PC-3 (cell line): ENCODE results near the gene DUS3L. TPM values are rescaled to one million over a fixed set of nuclear protein-coding genes. Genes with fewer than 3 reads are reported as not detected.

Source experiments
- ATAC-seq: fragments of 200-7000 bp; cut with Tn5 transposase; 2 replicates; pipeline ENCODE4 v1.9.1; 2020; ENCODE audit warnings: mild to moderate bottlenecking, moderate library complexity
- Bru-seq: library from RNA; stranded (reverse); fragments of 400-500 nt; gene quantifications from one replicate; lab custom pipeline; 2021; lab: Mats Ljungman, UMichigan
- BruChase-seq, 2 experiments: library from RNA; stranded (reverse); fragments of 400-500 nt; gene quantifications; one replicate each; lab custom pipeline; 2021; lab: Mats Ljungman, UMichigan
- BruUV-seq: library from RNA; stranded (reverse); fragments of 400-500 nt; replicated peaks from 2 replicates; lab custom pipeline; 2021; lab: Mats Ljungman, UMichigan
- CTCF ChIA-PET: fragments of 300-600 bp; sonication (Branson Sonifier 250); formaldehyde crosslinking; loops from one replicate; lab custom pipeline; 2022; ENCODE audit warnings: antibody characterized with exemption; lab: Charles Lee
- POLR2A ChIA-PET: fragments of 300-600 bp; sonication (Branson Sonifier 250); formaldehyde crosslinking; loops from one replicate; lab custom pipeline; 2022; ENCODE audit warnings: antibody characterized with exemption; ENCODE audit not compliant: unreplicated experiment; lab: Charles Lee
- DNase-seq: peaks from one replicate; pipeline ENCODE4 v3.0.0-alpha.2; 2015
- H2AFZ ChIP-seq: fragments of 300-600 bp; sonication (generic); 2 replicates; pipeline ENCODE4 v1.6.0; 2016; ENCODE audit warnings: antibody characterized with exemption, low read length
- H3F3A ChIP-seq: fragments of 300-600 bp; sonication (generic); one replicate; pipeline ENCODE4 v1.6.0; 2017; ENCODE audit warnings: antibody characterized with exemption, low read length, control low read depth, mild to moderate bottlenecking; ENCODE audit not compliant: unreplicated experiment
- H3K27ac ChIP-seq: fragments of 300-600 bp; sonication (generic); 2 replicates; pipeline ENCODE4 v1.5.1; 2016; ENCODE audit warnings: mild to moderate bottlenecking, low read length
- H3K27me3 ChIP-seq: fragments of 300-600 bp; sonication (generic); 2 replicates; pipeline ENCODE4 v1.6.1; 2016; ENCODE audit warnings: low read length, mixed read lengths
- H3K36me3 ChIP-seq: fragments of 300-600 bp; sonication (generic); 2 replicates; pipeline ENCODE4 v1.6.1; 2016; ENCODE audit warnings: low read depth, mixed run types, low read length, mixed read lengths
- H3K4me1 ChIP-seq: fragments of 300-600 bp; sonication (generic); 2 replicates; pipeline ENCODE4 v1.5.1; 2016; ENCODE audit warnings: low read length; ENCODE audit not compliant: insufficient read depth
- H3K4me2 ChIP-seq: fragments of 300-600 bp; sonication (generic); 2 replicates; pipeline ENCODE4 v1.6.0; 2016; ENCODE audit warnings: low read length
- H3K4me3 ChIP-seq: fragments of 300-600 bp; sonication (generic); 2 replicates; pipeline ENCODE4 v1.5.1; 2016; ENCODE audit warnings: mild to moderate bottlenecking, low read length, mixed read lengths
- H3K79me2 ChIP-seq: fragments of 300-600 bp; sonication (generic); 2 replicates; pipeline ENCODE4 v1.6.1; 2017; ENCODE audit warnings: low read length, mixed read lengths
- H3K9ac ChIP-seq: fragments of 300-600 bp; sonication (generic); 2 replicates; pipeline ENCODE4 v1.6.0; 2016; ENCODE audit warnings: mild to moderate bottlenecking, low read length
- H3K9me2 ChIP-seq: fragments of 300-600 bp; sonication (generic); replicated peaks from 2 replicates; pipeline ENCODE4 v1.6.1; 2016; ENCODE audit warnings: mixed run types, low read length, mixed read lengths
- H3K9me3 ChIP-seq: fragments of 300-600 bp; sonication (generic); 2 replicates; pipeline ENCODE4 v1.6.1; 2016; ENCODE audit warnings: low read length, mixed read lengths
- H4K20me1 ChIP-seq: fragments of 300-600 bp; sonication (generic); 2 replicates; pipeline ENCODE4 v1.6.1; 2016; ENCODE audit warnings: low read length, mixed read lengths
- CTCF ChIP-seq: fragments of 300-600 bp; sonication (generic); conservative IDR thresholded peaks from 2 replicates; pipeline ENCODE4 v1.5.1; 2017; ENCODE audit warnings: antibody characterized with exemption, low read depth, mild to moderate bottlenecking, low read length
- EZH2 ChIP-seq: fragments of 300-600 bp; sonication (generic); IDR thresholded peaks from one replicate; pipeline ENCODE4 v1.6.1; 2017; ENCODE audit warnings: antibody characterized with exemption, mild to moderate bottlenecking, low read length; ENCODE audit not compliant: unreplicated experiment
- EZH2phosphoT487 ChIP-seq: fragments of 300-600 bp; sonication (generic); IDR thresholded peaks from 2 replicates; pipeline ENCODE4 v1.6.1; 2018; ENCODE audit warnings: mild to moderate bottlenecking, antibody characterized with exemption, low read length, borderline replicate concordance
- intact Hi-C: fragments of 100-400 bp; cut with micrococcal nuclease; formaldehyde crosslinking; loops from 2 replicates; pipeline ENCODE4 v1.9.0; 2023
- long read RNA-seq: library from polyadenylated mRNA; unstranded; transcript quantifications from one replicate; pipeline ENCODE4 v2.0.0, GENCODE V29; 2021; ENCODE audit not compliant: unreplicated experiment
- total RNA-seq: library from RNA; depleted of rRNA; stranded (reverse); fragments of >200 nt; gene quantifications from 2 replicates; pipeline ENCODE4 v1.2.3, GENCODE V29; 2014; rRNA removed

Gene DUS3L, protein sequence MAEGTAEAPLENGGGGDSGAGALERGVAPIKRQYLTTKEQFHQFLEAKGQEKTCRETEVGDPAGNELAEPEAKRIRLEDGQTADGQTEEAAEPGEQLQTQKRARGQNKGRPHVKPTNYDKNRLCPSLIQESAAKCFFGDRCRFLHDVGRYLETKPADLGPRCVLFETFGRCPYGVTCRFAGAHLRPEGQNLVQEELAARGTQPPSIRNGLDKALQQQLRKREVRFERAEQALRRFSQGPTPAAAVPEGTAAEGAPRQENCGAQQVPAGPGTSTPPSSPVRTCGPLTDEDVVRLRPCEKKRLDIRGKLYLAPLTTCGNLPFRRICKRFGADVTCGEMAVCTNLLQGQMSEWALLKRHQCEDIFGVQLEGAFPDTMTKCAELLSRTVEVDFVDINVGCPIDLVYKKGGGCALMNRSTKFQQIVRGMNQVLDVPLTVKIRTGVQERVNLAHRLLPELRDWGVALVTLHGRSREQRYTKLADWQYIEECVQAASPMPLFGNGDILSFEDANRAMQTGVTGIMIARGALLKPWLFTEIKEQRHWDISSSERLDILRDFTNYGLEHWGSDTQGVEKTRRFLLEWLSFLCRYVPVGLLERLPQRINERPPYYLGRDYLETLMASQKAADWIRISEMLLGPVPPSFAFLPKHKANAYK
- total RNA-seq (118 and 148 TPM in 2 replicates), Bru-seq, nascent RNA (percentile 91 among the genes with signal in this experiment), BruChase-seq, experiment 1, labeled RNA remaining after a 6-hour chase (percentile 92 among the genes with signal in this experiment), BruChase-seq, experiment 2, labeled RNA remaining after a 2-hour chase (percentile 92 among the genes with signal in this experiment)
- long read RNA-seq, transcript DUS3L-201 (13 exons, 2,113 nt), result major isoform, 48 of 132 reads
- long read RNA-seq, partial matches to known transcripts, result 54 of 132 reads
- long read RNA-seq, other reads (novel, unspliced or antisense), result 30 of 132 reads

GRCh38 chr19:5790559-5791520 is at the start of gene DUS3L:
DUS3L (minus strand) TSS chr19:5791163; CDS start chr19:5791141, 22 bp downstream.
- H4K20me1 ChIP-seq, result 0 out of 2 replicates have a peak, but pooled peaks cover 4% of the 10 kb centered on the region
- peak within 1 kb of the TSS; percentile 78 for H3K4me3 ChIP-seq
- peak within 1 kb of the TSS; percentile 82 for H2AFZ ChIP-seq
- no peaks in the 10 kb centered on the region for H3F3A ChIP-seq
- no peaks in the 10 kb centered on the region for H3K9me2 ChIP-seq
- ChIA-PET CTCF (no interaction called here), POLR2A (no interaction called here)
- H3K36me3 ChIP-seq, result peaks cover 37% of the 10 kb centered on the region
- no peaks in the 10 kb centered on the region for H3K27me3 ChIP-seq
- TSS peak; percentile 89 for BruUV-seq
- peak within 1 kb of the TSS; percentile 86 for H3K4me2 ChIP-seq
- H3K27ac ChIP-seq, result peak within 1 kb of the TSS; percentile 91
- intact Hi-C loops, result loop anchor here (1.0 to 10.0 kb wide), 2 partner anchors 71 to 106 kb away; partner anchors contain the start of genes CATSPERD, HSD11B1L, LONP1 and MICOS13
- no peaks in the 10 kb centered on the region for H3K9me3 ChIP-seq
- peaks cover 15% of the 10 kb centered on the region for H3K79me2 ChIP-seq
- no peak for TF ChIP-seq EZH2
- no peak for TF ChIP-seq CTCF
- TF ChIP-seq EZH2phosphoT487, result no peak
- ATAC-seq (peak; percentile 95), DNase-seq (peak; percentile 99)
- peak within 1 kb of the TSS; percentile 96 for H3K9ac ChIP-seq
- H3K4me1 ChIP-seq, result peaks cover 8% of the 10 kb centered on the region

DNA sequence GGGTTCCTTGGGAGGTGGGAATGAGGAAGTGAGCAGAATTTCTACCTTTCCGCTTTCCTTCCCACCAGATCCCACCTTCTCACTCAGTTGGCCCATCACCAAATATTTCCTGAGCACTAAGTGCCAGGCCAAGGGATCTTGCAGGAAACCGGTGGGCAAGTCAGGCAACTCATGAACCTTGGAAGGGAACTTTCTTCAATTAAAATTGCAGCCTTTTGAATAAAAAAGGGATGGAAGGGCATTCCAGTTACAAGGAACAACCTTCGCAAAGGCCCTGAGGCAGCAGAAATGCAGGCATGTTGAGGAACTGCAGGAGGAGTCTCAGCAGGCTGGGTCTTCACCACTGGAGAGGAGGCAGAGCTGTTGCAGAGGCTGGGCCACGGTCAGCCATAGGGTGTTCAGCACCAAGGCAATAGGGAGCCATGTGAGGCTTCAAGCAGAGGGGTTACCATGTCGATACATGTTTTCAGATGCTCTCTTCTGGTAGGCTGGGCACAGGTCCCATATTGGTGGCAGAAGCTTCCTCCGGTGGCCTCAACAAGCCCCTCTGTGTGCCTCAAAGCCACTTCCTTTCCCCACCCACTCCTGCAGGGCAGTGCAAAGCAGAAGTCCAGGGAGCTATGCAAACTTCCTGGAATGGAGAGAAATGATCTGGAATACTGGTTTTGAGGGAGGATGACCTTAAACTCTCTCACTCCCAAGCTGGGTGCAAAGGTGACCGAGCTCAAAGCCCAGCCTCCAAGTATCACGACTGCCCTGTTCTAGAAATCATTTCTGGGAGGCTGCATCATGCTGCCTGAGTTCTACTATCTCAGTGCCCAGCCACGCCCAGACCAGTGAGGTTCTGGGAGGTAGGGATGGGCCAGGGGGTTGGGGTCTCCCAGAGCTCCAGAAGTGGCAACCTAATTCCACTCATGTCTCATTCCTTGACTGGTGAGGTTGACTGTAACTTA is 48.4 kb upstream of the DUS3L start, which contains the start of gene FUT6:
TSS of gene FUT6 (minus strand) at position 638 of the 953 bp plus-strand sequence. CDS start 7,135 bp downstream, outside the sequence.
- H3K79me2 ChIP-seq, result no peaks in the 10 kb centered on the region
- no peaks in the 10 kb centered on the region for H4K20me1 ChIP-seq
- no peaks in the 10 kb centered on the region for H3F3A ChIP-seq
- TF ChIP-seq CTCF, result no peak
- CTCF ChIA-PET, result no interaction called here
- H3K4me2 ChIP-seq, result no peak within 1 kb of the TSS
- BruUV-seq, result no TSS peak
- no peaks in the 10 kb centered on the region for H3K27me3 ChIP-seq
- no peak within 1 kb of the TSS for H2AFZ ChIP-seq
- no peak within 1 kb of the TSS for H3K4me3 ChIP-seq
- POLR2A ChIA-PET, result no interaction called here
- no peaks in the 10 kb centered on the region for H3K9me2 ChIP-seq
- no peak for DNase-seq
- H3K36me3 ChIP-seq, result no peaks in the 10 kb centered on the region
- no peak within 1 kb of the TSS for H3K27ac ChIP-seq
- no peaks in the 10 kb centered on the region for H3K4me1 ChIP-seq
- no peaks in the 10 kb centered on the region for H3K9me3 ChIP-seq
- intact Hi-C loops, result no loop called here
- no peak within 1 kb of the TSS for H3K9ac ChIP-seq
- no peak for ATAC-seq
